HG03139 (cell line): ENCODE data around the gene PRKAG3.
"Not testable (repeated sequence)": the region's sequence is repeated elsewhere in the genome, so short reads cannot be mapped to it uniquely, and the experiment has no call there.

Experiments used
- ATAC-seq: cut with Tn5 transposase; IDR thresholded peaks from one replicate; pipeline ENCODE4 v1.9.1; 2021; ENCODE audit not compliant: unreplicated experiment

The PRKAG3 gene

DNA sequence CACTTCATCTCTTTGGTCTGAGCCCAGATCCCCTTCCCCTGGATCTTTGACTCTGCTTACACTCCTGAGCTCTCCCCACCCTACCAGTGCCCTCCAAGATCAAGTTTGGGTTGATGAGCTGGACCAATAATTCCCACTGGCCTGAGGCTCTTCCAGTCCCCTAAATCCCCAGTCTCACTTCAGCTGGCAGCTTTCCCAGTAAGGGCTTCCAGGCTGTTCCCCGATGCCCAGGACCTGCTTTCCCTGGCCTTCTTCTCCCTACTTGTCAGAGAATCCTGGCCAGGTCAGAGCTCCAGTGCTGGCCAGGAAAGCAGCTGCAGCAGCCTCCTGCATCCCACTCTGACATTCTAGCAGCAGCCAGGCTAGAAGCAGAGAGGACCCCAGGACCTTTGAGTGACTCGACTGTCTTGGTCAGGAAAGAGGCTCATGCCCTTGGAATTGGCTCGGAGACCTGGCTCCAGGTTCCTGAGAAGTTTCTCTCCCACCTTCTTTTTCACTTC, 31.5 kb upstream of the PRKAG3 start:
- ATAC-seq, result no peak

GRCh38 chr2:218861645-218862318, 30.2 kb upstream of the PRKAG3 start:
- ATAC-seq, result no peak

DNA sequence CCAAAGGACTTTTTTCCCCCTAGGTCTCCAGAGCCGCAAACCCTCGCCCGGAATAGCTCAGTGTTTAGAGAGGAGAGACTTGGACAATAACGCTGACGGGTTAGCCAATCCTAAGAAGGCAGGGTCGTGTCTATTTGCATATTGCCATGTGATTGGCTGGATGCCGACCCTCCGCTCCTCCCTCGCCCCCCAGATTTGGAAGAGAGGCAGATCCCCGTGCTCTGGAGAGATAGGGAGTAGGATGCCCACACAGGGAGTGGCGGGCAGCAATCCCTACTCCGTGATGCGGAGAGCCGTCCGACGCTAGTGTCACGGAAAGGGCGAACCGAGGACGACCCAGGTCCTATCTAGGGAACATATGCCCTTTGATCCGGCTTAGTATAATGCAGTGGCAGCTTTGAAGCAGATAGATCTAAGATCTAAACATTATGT, 29.4 kb upstream of the PRKAG3 start:
- no peak for ATAC-seq

- no peak for ATAC-seq
Measured at GRCh38 chr2:218859988-218860831, 28.6 kb upstream of the PRKAG3 start.

- ATAC-seq, result no peak
Measured at GRCh38 chr2:218859556-218859987, 28.0 kb upstream of the PRKAG3 start, which contains the start of gene WNT6. WNT6 (plus strand) TSS chr2:218859805; CDS start chr2:218860038, 233 bp downstream.

GRCh38 chr2:218858671-218859555, 27.3 kb upstream of the PRKAG3 start:
- no peak for ATAC-seq

- no peak for ATAC-seq
Measured at GRCh38 chr2:218858138-218858445, 26.5 kb upstream of the PRKAG3 start.

DNA sequence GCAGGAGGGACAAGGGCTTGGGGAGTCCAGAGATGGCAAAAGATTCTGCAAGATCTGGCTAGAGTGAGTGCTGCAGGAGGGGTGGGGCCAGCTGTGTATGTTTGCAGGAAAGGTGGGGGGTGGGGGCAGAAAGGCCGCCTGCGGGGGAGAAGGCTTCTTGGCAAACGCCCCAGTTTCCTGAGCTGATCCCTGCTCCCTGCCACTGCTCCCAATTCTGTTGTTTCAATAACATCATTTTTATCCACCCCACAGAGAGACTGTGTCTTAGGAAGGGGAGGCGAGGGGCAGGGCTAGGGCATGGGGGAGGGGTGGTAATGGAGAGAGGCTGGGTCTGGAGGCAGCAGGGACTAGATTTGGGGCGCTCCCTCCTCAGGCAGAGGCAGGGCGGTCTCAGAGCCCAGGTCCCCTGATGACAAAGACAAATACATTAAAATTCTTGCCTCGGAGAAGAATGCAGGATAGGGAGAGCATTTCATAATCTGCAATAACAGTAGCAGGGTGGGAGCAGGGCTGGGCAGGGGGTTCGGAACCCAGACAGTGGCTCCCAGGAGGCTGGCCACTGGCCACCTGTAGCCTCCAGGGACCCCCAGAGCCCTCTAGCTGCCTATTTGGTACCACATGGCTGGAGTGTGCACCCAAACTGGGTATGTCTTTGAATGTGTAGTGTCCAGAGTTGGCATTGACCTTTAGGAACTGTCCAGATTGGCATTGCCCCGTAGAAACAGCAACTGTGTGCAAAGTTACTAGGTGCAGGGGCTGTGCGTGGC, 26.0 kb upstream of the PRKAG3 start:
- no peak for ATAC-seq

DNA sequence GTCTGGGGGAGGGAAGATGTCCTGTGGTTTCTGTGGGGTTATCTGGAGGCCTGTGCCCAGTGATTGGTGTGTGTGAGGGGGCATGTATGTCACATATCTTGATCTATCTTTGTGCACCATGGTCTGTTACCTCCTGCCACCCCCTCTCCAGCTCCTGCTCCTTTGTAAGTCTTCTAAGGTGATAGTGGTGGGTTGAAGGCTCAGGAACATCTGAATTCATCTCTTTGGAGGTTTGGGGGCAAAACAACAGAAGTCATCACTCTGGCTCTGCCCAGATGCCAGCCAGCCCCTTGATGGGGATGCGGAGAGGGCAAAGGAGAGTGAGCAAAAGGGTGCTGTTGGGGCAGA, 25.3 kb upstream of the PRKAG3 start:
- no peak for ATAC-seq

GRCh38 chr2:218856167-218856895, 24.7 kb upstream of the PRKAG3 start:
- ATAC-seq, result no peak

GRCh38 chr2:218855305-218856166, 23.9 kb upstream of the PRKAG3 start:
- ATAC-seq, result no peak

DNA sequence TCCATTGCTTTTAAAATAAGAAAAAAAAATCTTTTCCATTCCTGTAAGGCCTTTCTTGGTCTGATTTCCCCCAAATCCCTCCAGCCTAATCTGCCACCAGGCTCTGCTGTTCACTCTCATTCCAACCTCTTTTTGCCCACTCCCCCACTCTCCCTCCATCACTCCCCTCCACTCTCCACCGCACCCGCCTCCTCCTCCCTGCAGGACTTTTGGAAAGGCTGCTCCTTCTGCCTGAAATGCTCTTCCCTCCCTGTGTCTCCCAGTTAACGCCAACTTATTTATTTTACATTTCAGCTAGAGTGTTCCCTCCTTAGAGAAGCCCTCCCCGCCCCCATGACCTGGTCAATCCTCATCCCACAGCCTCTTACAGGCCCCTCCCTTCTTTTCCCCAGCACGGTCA, 23.3 kb upstream of the PRKAG3 start:
- no peak for ATAC-seq

DNA sequence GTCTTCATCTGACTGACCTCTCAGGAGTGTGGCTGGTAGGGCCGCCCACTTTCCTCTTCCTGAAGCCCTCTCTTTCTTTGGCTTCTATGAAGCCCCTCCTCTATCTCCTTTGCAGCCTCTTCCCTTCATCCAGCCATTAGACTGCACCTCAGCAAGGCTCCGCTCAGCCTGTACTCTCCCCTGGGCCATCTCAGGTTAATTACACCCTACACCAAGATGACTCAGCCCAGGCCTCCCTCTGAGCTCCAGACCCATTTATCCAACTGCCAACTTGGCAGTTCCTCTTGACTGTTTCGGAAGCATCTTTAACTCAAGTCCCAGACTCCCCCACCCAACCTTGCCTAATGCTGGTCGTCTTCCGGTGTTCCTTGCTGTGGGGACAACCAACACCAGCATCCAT, 22.2 kb upstream of the PRKAG3 start:
- ATAC-seq, result no peak

- ATAC-seq, result no peak
Measured at GRCh38 chr2:218852911-218853667, 21.5 kb upstream of the PRKAG3 start.

GRCh38 chr2:218851286-218851685, 19.7 kb upstream of the PRKAG3 start:
- ATAC-seq, result no peak

DNA sequence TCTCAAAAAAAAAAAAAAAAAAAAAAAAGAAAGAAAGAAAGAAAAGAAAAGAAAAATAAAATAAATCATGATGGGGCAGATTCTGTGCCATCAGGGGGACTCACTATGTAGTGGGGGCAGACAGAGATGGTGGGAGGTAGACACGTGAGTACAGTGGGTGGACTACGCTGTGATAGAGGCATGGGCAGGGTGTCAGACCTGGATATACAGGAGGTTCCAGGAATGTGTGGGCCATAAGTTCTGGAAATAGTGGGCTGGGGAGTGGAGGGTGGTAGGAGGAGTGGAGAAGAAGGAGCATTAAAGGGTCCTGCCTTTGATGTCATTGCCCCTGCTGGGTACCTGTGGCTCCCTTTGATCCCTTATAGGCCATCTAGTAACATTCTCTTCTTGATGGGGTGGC, 19.2 kb upstream of the PRKAG3 start:
- no peak for ATAC-seq

- no peak for ATAC-seq
Measured at GRCh38 chr2:218849721-218850120, 18.1 kb upstream of the PRKAG3 start.

- not testable (repeated sequence) for ATAC-seq
Measured at GRCh38 chr2:218846963-218847362, 15.4 kb upstream of the PRKAG3 start.
